Activated CD4-positive, alpha-beta memory T cell treated with anti-CD3 and anti-CD28 coated beads, Interleukin-2, amount 10 ng/mL, durations not matched to agents 7 days and 5 days (primary cell): ENCODE results near the gene CPNE1. TPM values are rescaled to one million over a fixed set of nuclear protein-coding genes. Genes with fewer than 3 reads are reported as not detected.

Source experiments
- CTCF ChIA-PET: fragments of 350-600 bp; sonication (Branson Sonifier 250); formaldehyde crosslinking; loops from one replicate; lab custom pipeline; 2021; ENCODE audit warnings: antibody characterized with exemption, inconsistent platforms; lab: Charles Lee
- POLR2A ChIA-PET: fragments of 350-600 bp; sonication (Branson Sonifier 250); formaldehyde crosslinking; loops from one replicate; lab custom pipeline; 2021; ENCODE audit warnings: antibody characterized with exemption; lab: Charles Lee
- DNase-seq: peaks from one replicate; pipeline ENCODE4 v3.0.0-alpha.2; 2020
- H3K27ac Mint-ChIP-seq: one replicate; pipeline ENCODE4 v1.8.0; 2021; ENCODE audit warnings: mild to moderate bottlenecking, mixed read lengths
- H3K27me3 Mint-ChIP-seq: one replicate; pipeline ENCODE4 v1.8.0; 2021; ENCODE audit warnings: mixed read lengths
- H3K36me3 Mint-ChIP-seq: one replicate; pipeline ENCODE4 v1.8.0; 2021; ENCODE audit warnings: low read depth, mixed read lengths
- H3K4me1 Mint-ChIP-seq: one replicate; pipeline ENCODE4 v1.8.0; 2021; ENCODE audit warnings: mixed read lengths
- H3K4me3 Mint-ChIP-seq: one replicate; pipeline ENCODE4 v1.8.0; 2021; ENCODE audit warnings: mild to moderate bottlenecking, mixed read lengths
- H3K9me3 Mint-ChIP-seq: one replicate; pipeline ENCODE4 v1.8.0; 2021; ENCODE audit warnings: mixed read lengths
- total RNA-seq, 2 experiments: library from RNA; stranded (reverse); gene quantifications; one replicate each; pipeline ENCODE4 v1.2.3, GENCODE V29; 2021

CPNE1 gene
- total RNA-seq, 2 experiments from 2014 or later = 239 to 243 TPM

DNA sequence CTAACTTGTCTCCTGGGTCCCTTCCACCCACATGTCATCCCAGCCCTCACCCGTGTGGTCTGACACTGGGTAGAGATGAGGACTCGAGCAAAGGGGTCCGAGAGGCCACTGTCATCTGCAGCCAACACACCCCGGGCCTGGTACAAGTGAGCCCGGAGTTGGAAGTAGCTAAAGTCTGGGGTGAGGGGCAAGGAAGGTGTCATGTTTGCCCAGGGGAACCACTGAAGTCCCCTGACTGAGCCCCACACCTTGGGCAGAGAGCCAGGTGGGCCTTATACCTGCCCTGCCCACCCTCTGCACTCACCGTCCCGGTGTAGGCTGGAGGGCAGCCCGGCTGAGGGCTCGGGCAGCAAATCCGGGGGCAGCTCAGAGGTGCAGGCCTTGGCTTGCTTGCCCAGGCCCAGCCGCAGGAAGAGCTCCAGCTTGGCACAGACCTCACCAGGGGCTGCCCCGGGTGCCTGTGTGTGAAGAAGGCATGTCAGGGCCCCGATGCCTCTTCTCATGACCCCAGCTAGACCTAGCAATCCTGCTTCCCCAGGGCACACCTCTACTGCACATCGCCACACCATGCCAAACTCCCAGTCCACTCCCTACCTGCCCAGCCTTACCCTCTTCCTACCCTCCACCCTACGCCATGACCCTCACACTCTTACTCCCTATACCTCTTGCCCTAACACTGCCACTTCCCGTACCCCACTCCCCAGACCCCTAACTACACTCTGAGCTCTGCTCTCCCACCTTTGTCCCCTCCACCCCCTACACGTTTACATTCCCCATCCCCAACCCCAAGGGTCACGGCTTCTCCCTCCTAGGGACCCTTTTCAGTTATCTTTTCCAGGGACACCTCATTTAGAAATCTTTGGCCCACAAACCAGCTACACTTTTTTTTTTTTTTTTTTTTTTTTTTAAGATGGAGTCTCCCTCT lies 80.8 kb downstream of the CPNE1 start:
- Mint-ChIP-seq H3K4me3 (no peak overlapping the region), H3K4me1 (no peaks in the 10 kb centered on the region), H3K9me3 (no peaks in the 10 kb centered on the region), H3K36me3 (no peaks in the 10 kb centered on the region), H3K27me3 (peaks cover 2% of the 10 kb centered on the region), H3K27ac (no peak overlapping the region)
- CTCF ChIA-PET = interaction anchor here (1.2 kb wide), 1 partner anchor 17 kb away, joined by 6 read pairs; no protein-coding TSS in a partner anchor
- POLR2A ChIA-PET = no interaction called here
- DNase-seq = no peak

DNA sequence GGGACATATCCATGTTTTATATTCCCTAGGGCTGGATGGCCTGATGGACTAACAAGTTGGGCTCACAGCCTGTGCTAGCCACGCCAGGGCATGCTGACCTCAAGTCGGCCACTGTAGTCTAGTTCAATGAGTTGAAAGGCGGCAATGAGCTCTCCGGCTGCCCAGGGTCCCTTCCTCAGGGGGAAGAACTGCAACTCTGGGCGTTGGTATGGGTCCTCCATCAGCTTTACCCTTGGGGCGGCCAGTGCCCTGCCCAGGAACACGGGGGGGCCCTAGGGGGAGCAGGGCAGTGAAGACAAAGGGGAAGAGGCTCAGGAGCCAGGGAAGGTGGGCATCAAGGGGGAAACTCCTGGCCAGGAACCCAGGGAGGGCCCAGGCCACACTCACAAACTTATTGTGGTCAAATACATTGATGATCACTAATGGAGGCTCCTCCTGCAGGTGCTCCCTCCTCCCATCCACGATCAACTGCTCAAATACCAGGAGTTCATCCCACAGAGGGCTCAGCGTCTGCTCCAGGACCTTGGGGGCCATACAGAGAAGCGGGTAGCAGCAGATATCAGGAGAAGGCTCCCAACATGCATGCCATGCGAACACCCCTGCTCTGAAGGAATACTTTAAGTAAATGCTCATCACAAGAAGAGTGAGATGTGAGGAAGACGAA lies 81.8 kb downstream of the CPNE1 start:
- ChIA-PET POLR2A (no interaction called here), CTCF (no interaction called here)
- Mint-ChIP-seq H3K4me1 (no peaks in the 10 kb centered on the region), H3K27ac (no peak overlapping the region), H3K27me3 (no peaks in the 10 kb centered on the region), H3K4me3 (no peak overlapping the region), H3K9me3 (no peaks in the 10 kb centered on the region), H3K36me3 (no peaks in the 10 kb centered on the region)
- no peak for DNase-seq

DNA sequence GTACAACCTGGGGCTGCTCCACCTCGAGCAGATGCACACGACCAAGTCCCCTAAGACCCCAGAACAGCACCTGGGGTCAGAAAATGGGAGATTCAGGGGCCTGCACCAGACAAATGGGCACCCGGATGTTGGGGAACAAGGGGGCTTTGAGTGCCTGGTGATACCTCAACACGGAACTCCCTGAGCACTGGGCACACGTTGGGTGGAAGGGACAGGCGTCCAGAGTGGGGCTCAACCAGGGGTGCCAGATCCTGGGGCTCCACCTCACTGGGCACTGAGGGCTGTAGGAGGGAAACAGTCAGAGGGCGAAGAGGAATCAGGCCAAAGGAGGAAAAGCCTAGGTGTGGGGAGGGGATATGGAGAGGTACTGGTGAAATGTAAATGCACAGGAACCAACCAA lies 82.6 kb downstream of the CPNE1 start:
- ChIA-PET CTCF (no interaction called here), POLR2A (no interaction called here)
- DNase-seq = no peak
- Mint-ChIP-seq H3K27me3 (no peaks in the 10 kb centered on the region), H3K36me3 (no peaks in the 10 kb centered on the region), H3K4me1 (no peaks in the 10 kb centered on the region), H3K9me3 (no peaks in the 10 kb centered on the region), H3K4me3 (no peak overlapping the region), H3K27ac (no peak overlapping the region)

DNA sequence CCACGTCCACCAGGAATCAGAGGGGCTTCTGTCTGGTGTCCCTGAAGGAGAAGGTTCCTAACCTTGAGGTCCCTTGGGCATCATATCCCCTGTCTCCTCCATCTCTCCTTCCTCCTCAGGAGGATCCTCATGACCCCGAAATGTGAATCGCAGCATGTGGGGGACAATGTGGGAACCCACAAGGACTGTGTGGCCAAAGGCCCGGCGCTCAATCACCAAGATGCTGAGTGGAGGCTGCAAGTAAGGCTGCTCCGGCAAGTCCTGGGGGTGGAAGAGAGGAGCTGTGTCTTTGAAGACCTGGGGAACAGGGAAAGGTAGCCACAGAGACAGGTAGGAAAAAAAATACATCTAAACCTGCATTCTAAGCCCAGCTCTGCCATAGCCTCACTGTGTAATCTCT lies 85.5 kb downstream of the CPNE1 start:
- POLR2A ChIA-PET = no interaction called here

DNA sequence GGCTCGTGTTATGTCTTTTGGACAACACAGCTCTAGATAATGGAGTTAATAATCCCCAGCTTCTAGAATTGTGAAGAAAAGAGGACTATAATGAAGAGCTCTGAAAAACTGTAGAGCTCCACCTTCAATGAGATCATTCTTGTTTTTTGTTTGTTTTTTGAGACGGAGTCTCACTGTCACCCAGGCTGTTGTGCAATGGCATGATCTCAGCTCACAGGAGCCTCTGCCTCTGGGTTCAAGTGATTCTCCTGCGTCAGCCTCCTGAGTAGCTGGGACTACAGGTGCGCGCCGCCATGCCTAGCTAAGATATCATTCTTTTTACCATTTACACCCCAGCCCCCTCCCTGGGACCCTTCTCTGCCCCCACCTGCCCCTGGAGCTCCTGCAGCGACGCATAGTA lies 86.2 kb downstream of the CPNE1 start:
- Mint-ChIP-seq H3K4me3 (no peak overlapping the region), H3K36me3 (no peaks in the 10 kb centered on the region), H3K9me3 (no peaks in the 10 kb centered on the region), H3K27me3 (peaks cover 2% of the 10 kb centered on the region), H3K4me1 (no peaks in the 10 kb centered on the region), H3K27ac (no peak overlapping the region)
- CTCF ChIA-PET = no interaction called here
- no peak for DNase-seq
- POLR2A ChIA-PET = no interaction called here

More for the DNA sequence above, 85.5 kb downstream of the CPNE1 start:
- H3K4me3 Mint-ChIP-seq = no peak overlapping the region
- no peaks in the 10 kb centered on the region for H3K9me3 Mint-ChIP-seq
- no peaks in the 10 kb centered on the region for H3K27me3 Mint-ChIP-seq
- no peak overlapping the region for H3K27ac Mint-ChIP-seq
- CTCF ChIA-PET = no interaction called here
- H3K36me3 Mint-ChIP-seq = no peaks in the 10 kb centered on the region
- DNase-seq = no peak
- no peaks in the 10 kb centered on the region for H3K4me1 Mint-ChIP-seq

DNA sequence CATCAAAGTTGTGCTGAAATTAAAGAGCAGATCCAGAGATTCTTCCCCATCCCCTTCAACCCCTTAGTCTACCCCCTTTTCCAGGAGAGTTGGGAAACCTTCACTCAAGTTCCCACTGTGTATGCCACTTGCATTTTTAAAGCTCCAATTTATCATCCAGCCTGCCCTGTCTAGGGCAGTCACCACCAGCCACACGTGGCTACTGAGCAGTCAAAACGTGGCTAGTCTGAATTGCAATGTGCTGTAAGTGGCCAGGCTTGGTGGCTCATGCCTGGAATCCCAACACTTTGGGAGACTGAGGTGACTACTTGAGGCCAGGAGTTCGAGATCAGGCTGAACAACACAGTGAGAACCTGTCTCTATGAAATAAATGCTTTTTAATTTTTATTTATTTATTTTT lies 87.9 kb downstream of the CPNE1 start:
- Mint-ChIP-seq H3K4me3 (no peak overlapping the region), H3K27me3 (peaks cover 2% of the 10 kb centered on the region), H3K27ac (no peak overlapping the region), H3K4me1 (no peaks in the 10 kb centered on the region), H3K36me3 (no peaks in the 10 kb centered on the region), H3K9me3 (peaks cover 3% of the 10 kb centered on the region)
- DNase-seq = no peak
- ChIA-PET CTCF (no interaction called here), POLR2A (no interaction called here)

Other genes with a start within 250 kb of the CPNE1 start
- under 1 TPM in 1 of 2 experiments, not detected in 1; 0.08 TPM for gene GDF5, start 226.7 kb downstream of the CPNE1 start, total RNA-seq
- 10 to 100 TPM; 70.3 to 71.2 TPM for gene CEP250, start 209.3 kb downstream of the CPNE1 start, total RNA-seq
- gene C20orf173, start 135.2 kb downstream of the CPNE1 start, total RNA-seq = not detected
- gene ERGIC3, start 122.8 kb downstream of the CPNE1 start, total RNA-seq = 100 to 1,000 TPM; 126 TPM
- gene SPAG4, start 49.1 kb downstream of the CPNE1 start, total RNA-seq = 1 to 10 TPM; 6.5 to 6.9 TPM
- 100 to 1,000 TPM; 115 to 116 TPM for gene RBM12, start within 50 bp of the CPNE1 start, total RNA-seq
- 10 to 100 TPM; 28.3 to 30.8 TPM for gene NFS1, start 34.5 kb upstream of the CPNE1 start, total RNA-seq
- gene ROMO1, start 34.5 kb upstream of the CPNE1 start, total RNA-seq = 100 to 1,000 TPM in 1 of 2 experiments, 10 to 100 TPM in 1; 98.4 to 114 TPM
- 100 to 1,000 TPM; 318 to 331 TPM for gene RBM39, start 77.4 kb upstream of the CPNE1 start, total RNA-seq
- gene PHF20, start 107.1 kb upstream of the CPNE1 start, total RNA-seq = 10 to 100 TPM; 42.7 to 48.3 TPM